ENCODE measurements around the gene WDFY4.

DNA sequence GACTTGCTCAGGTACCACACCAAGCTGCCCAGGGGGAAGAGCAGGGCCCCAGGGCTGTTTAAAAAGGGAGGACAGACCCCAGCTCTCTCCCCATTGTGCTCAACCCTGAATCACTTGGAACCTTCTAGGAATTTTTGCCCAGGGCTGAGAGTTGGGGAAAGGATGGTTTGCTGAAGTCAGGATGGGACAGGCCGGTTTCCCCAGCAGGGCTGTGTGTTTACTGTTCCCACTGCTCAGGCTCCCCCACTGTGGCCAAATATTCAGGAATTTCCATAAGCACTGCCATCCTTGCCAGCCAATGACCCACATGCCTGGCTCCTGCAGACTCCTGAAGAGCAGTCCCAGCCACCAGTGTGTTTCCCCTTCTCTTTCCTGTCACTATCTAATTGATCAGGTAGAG lies 120.7 kb downstream of the WDFY4 start:
- TF ChIP-seq POLR2A (IDR thresholded peaks at IDR 0.05) (no peak), CTCF (IDR thresholded peaks at IDR 0.05) (no peak), POLR2AphosphoS5 (IDR thresholded peaks at IDR 0.05; ENCODE audit: insufficient read depth in 1 of 2, low read depth in 1 of 2) (no peak)
